GM23248 (cell line): ENCODE measurements around the gene VPS37B. TPM values are rescaled to one million over a fixed set of nuclear protein-coding genes. Genes with fewer than 3 reads are reported as not detected.

Experiments
- DNase-seq: peaks from one replicate; pipeline ENCODE4 v3.0.0-alpha.2; 2015
- H2AFZ ChIP-seq: fragments of 200-600 bp; sonication (generic); 2 replicates; pipeline ENCODE4 v1.6.1; 2016; ENCODE audit warnings: antibody characterized with exemption
- H3F3A ChIP-seq: fragments of 200-600 bp; sonication (generic); 2 replicates; pipeline ENCODE4 v1.6.1; 2016; ENCODE audit warnings: mild to moderate bottlenecking, antibody characterized with exemption, mixed run types; ENCODE audit not compliant: insufficient read depth
- H3K27ac ChIP-seq: fragments of 200-600 bp; sonication (generic); 2 replicates; pipeline ENCODE4 v1.5.1; 2016; ENCODE audit warnings: mild to moderate bottlenecking
- H3K27me3 ChIP-seq: fragments of 200-600 bp; sonication (generic); replicated peaks from 2 replicates; pipeline ENCODE4 v1.6.1; 2016; ENCODE audit warnings: mild to moderate bottlenecking; ENCODE audit not compliant: insufficient read depth
- H3K36me3 ChIP-seq: fragments of 200-600 bp; sonication (generic); 2 replicates; pipeline ENCODE4 v1.6.1; 2016; ENCODE audit warnings: low read depth, mild to moderate bottlenecking
- H3K4me1 ChIP-seq: fragments of 200-600 bp; sonication (generic); 2 replicates; pipeline ENCODE4 v1.6.1; 2016; ENCODE audit warnings: mild to moderate bottlenecking; ENCODE audit not compliant: insufficient read depth
- H3K4me2 ChIP-seq: fragments of 200-600 bp; sonication (generic); one replicate; pipeline ENCODE4 v1.6.1; 2016; ENCODE audit warnings: mild to moderate bottlenecking; ENCODE audit not compliant: unreplicated experiment
- H3K4me3 ChIP-seq: fragments of 200-600 bp; sonication (generic); 2 replicates; pipeline ENCODE4 v1.5.1; 2016; ENCODE audit warnings: mild to moderate bottlenecking
- H3K79me2 ChIP-seq: fragments of 200-600 bp; sonication (generic); 2 replicates; pipeline ENCODE4 v1.6.1; 2016; ENCODE audit warnings: mild to moderate bottlenecking; ENCODE audit not compliant: insufficient read depth
- H3K9ac ChIP-seq: fragments of 200-600 bp; sonication (generic); 2 replicates; pipeline ENCODE4 v1.6.1; 2016; ENCODE audit warnings: mild to moderate bottlenecking
- H3K9me2 ChIP-seq: fragments of 200-600 bp; sonication (generic); 2 replicates; pipeline ENCODE4 v1.6.1; 2016; ENCODE audit warnings: mixed run types, mild to moderate bottlenecking, moderate library complexity; ENCODE audit not compliant: insufficient read depth
- H3K9me3 ChIP-seq: fragments of 200-600 bp; sonication (generic); one replicate; pipeline ENCODE4 v1.6.1; 2017; ENCODE audit warnings: low read depth
- H4K20me1 ChIP-seq: fragments of 200-600 bp; sonication (generic); 2 replicates; pipeline ENCODE4 v1.6.0; 2016; ENCODE audit not compliant: insufficient read depth
- EZH2 ChIP-seq: fragments of 200-600 bp; sonication (generic); IDR thresholded peaks from 2 replicates; pipeline ENCODE4 v1.6.1; 2018; ENCODE audit warnings: antibody characterized with exemption, mild to moderate bottlenecking; ENCODE audit not compliant: insufficient read depth, poor library complexity, severe bottlenecking
- EZH2phosphoT487 ChIP-seq: fragments of 200-600 bp; sonication (generic); IDR thresholded peaks from 2 replicates; pipeline ENCODE4 v1.6.1; 2018; ENCODE audit warnings: antibody characterized with exemption, moderate library complexity, mild to moderate bottlenecking, low read depth; ENCODE audit not compliant: insufficient read depth
- WGBS, 2 experiments: methylation state at CpG; one replicate each; pipeline ENCODE4 v1.1.6; 2015 to 2017; ENCODE audit warnings: low lambda C conversion rate in 2 of 2, low coverage in 1 of 2; ENCODE audit errors: missing lambda C conversion rate in 2 of 2; 5-methylcytosine and 5-hydroxymethylcytosine counted together
- in situ Hi-C: fragments of 300-500 bp; cut with MboI; formaldehyde crosslinking; loops from 2 replicates; pipeline ENCODE4 v1.15.0; 2020
- polyA plus RNA-seq: library from polyadenylated mRNA; unstranded; fragments of >200 nt; fragmentation: Nextera tagmentation; extraction: Ambion mirVana; gene quantifications from 2 replicates; pipeline ENCODE4 v1.2.1, GENCODE V29; 2016
- total RNA-seq: library from RNA; depleted of rRNA; stranded (reverse); fragments of >200 nt; shearing (Covaris generic); gene quantifications from 2 replicates; pipeline ENCODE4 v1.2.3, GENCODE V29; 2014

VPS37B gene
- total and polyA plus RNA-seq, 2 experiments from 2014 or later = 19.1 to 31.3 TPM

- no peak overlapping the region for H3K4me2 ChIP-seq
- no peak for DNase-seq
- no peak overlapping the region for H3K4me3 ChIP-seq
- H3K27ac ChIP-seq = no peak overlapping the region
- peaks cover 99% of the 10 kb centered on the region for H3K79me2 ChIP-seq
- H3K36me3 ChIP-seq = no peaks in the 10 kb centered on the region
- H2AFZ ChIP-seq = no peak overlapping the region
- peaks cover 10% of the 10 kb centered on the region; the same call in 1 of the 2 replicates for H4K20me1 ChIP-seq
- in situ Hi-C loops = no loop called here
- no peaks in the 10 kb centered on the region for H3K9me2 ChIP-seq
- H3K27me3 ChIP-seq = no peaks in the 10 kb centered on the region
- H3K4me1 ChIP-seq = peaks cover 49% of the 10 kb centered on the region
- H3K9me3 ChIP-seq = no peaks in the 10 kb centered on the region
- peaks cover 29% of the 10 kb centered on the region for H3F3A ChIP-seq
- TF ChIP-seq EZH2 (no peak), EZH2phosphoT487 (no peak)
- no peak overlapping the region for H3K9ac ChIP-seq
- WGBS, 2 experiments = 96 to 97% methylated on average over 8 of the region's 8 CpGs
Measured at GRCh38 chr12:122886161-122886560, 9.8 kb downstream of the VPS37B start.

DNA sequence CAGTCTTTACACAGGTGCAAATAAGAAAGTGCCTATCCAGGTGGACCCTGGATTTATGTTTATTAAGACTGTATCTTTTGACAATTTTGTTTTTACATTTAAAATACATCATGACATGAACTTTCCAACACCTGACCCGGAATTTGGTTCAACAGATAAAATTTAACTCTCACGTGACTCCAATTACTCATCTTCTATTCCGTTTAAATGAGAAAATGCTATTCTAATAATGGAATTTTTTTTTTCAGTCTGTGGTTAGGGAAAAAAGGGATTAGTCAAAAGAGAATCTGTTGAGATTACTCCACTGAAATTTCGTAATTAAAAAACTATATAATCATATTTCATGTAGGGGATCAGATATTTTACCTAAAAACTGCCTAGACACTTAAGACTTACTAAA lies 11.1 kb downstream of the VPS37B start:
- Histone ChIP-seq H3K27me3 (no peaks in the 10 kb centered on the region), H3K4me1 (peaks cover 42% of the 10 kb centered on the region), H3K4me3 (no peak overlapping the region), H3K79me2 (peaks cover 99% of the 10 kb centered on the region), H3F3A (peaks cover 21% of the 10 kb centered on the region), H3K27ac (no peak overlapping the region), H3K9me3 (no peaks in the 10 kb centered on the region), H3K36me3 (no peaks in the 10 kb centered on the region), H4K20me1 (0 out of 2 replicates have a peak, but pooled peaks cover 8% of the 10 kb centered on the region), H2AFZ (no peak overlapping the region), H3K4me2 (no peak overlapping the region), H3K9me2 (no peaks in the 10 kb centered on the region), H3K9ac (no peak overlapping the region)
- no peak for TF ChIP-seq EZH2
- TF ChIP-seq EZH2phosphoT487 = no peak
- WGBS, 2 experiments = 57 to 60% methylated on average over 4 of the region's 4 CpGs
- DNase-seq = peak; percentile 51
- in situ Hi-C loops = no loop called here

GRCh38 chr12:122884091-122884826 lies 11.7 kb downstream of the VPS37B start:
- H3K9ac ChIP-seq = no peak overlapping the region
- no peaks in the 10 kb centered on the region for H3K36me3 ChIP-seq
- TF ChIP-seq EZH2phosphoT487 (no peak), EZH2 (no peak)
- no peaks in the 10 kb centered on the region for H3K27me3 ChIP-seq
- H3K4me2 ChIP-seq = no peak overlapping the region
- peaks cover 21% of the 10 kb centered on the region for H3F3A ChIP-seq
- H3K4me3 ChIP-seq = no peak overlapping the region
- H3K79me2 ChIP-seq = peaks cover 99% of the 10 kb centered on the region
- no peak overlapping the region for H2AFZ ChIP-seq
- 89 to 90% methylated on average over 6 of the region's 6 CpGs for WGBS, 2 experiments
- 0 out of 2 replicates have a peak, but pooled peaks cover 8% of the 10 kb centered on the region for H4K20me1 ChIP-seq
- H3K4me1 ChIP-seq = peaks cover 42% of the 10 kb centered on the region
- no peak overlapping the region for H3K27ac ChIP-seq
- in situ Hi-C loops = no loop called here
- DNase-seq = no peak
- H3K9me2 ChIP-seq = no peaks in the 10 kb centered on the region
- no peaks in the 10 kb centered on the region for H3K9me3 ChIP-seq

DNA sequence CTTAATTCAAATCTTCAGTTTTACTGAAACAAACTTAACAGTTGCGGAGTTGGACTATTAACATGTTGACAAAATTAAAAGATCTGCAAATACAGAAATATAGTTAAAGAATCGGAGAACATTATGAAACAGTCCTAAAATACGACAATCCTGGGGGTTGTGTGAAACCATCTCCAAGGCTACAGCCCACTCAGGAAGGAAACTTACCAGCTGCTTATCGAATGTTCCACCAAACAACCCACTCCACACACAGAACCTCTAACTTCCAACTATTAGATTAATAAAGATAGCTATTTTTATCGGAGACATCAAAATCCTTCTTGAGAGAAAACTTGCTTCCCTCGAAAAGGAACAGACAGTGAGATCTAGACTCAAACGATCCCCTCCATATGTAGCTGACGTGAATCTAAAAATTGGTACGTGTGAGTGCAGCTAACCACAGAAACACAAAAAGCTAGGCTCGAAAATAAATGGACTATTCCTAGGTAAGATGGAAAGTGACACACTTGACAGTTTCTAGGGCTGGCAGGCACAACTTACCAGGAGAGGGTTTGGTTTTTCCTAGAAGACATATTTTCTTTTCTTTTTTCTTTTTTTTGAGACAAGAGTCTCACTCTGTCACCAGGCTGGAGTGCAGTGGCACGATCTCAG lies 12.9 kb downstream of the VPS37B start:
- Histone ChIP-seq H3K4me1 (peaks cover 33% of the 10 kb centered on the region), H3K9me2 (no peaks in the 10 kb centered on the region), H3K36me3 (no peaks in the 10 kb centered on the region), H4K20me1 (peaks cover 8% of the 10 kb centered on the region; the same call in 1 of the 2 replicates), H3F3A (peaks cover 16% of the 10 kb centered on the region), H3K4me2 (no peak overlapping the region), H2AFZ (no peak overlapping the region), H3K9me3 (no peaks in the 10 kb centered on the region), H3K27me3 (no peaks in the 10 kb centered on the region), H3K9ac (no peak overlapping the region), H3K4me3 (no peak overlapping the region), H3K79me2 (peaks cover 99% of the 10 kb centered on the region), H3K27ac (no peak overlapping the region)
- in situ Hi-C loops = no loop called here
- 86 to 90% methylated on average over 11 of the region's 11 CpGs for WGBS, 2 experiments
- no peak for DNase-seq
- TF ChIP-seq EZH2 (no peak), EZH2phosphoT487 (no peak)
